ENCODE data around the gene SLC15A3.

The SLC15A3 gene

GRCh38 chr11:60889869-60890311 is 62.1 kb downstream of the SLC15A3 start:
- no peak for DNase-seq (ENCODE audit: low spot score)

GRCh38 chr11:60887556-60887955 is 64.4 kb downstream of the SLC15A3 start:
- DNase-seq (ENCODE audit: low spot score) = peak; percentile 81
